NOMO-1 treated with dmso at 0.1 percent for 144 hours (cell line): ENCODE results near the gene LYZL2.
A peak's percentile ranks its signal among the peaks of the same experiment; 100 is the strongest.
"Not testable (repeated sequence)": the region's sequence is repeated elsewhere in the genome, so short reads cannot be mapped to it uniquely, and the experiment has no call there.

Experiments
- DNase-seq: peaks from one replicate; lab custom pipeline; 2025; ENCODE audit not compliant: unreplicated experiment; lab: John Stamatoyannopoulos, UW

The LYZL2 gene

DNA sequence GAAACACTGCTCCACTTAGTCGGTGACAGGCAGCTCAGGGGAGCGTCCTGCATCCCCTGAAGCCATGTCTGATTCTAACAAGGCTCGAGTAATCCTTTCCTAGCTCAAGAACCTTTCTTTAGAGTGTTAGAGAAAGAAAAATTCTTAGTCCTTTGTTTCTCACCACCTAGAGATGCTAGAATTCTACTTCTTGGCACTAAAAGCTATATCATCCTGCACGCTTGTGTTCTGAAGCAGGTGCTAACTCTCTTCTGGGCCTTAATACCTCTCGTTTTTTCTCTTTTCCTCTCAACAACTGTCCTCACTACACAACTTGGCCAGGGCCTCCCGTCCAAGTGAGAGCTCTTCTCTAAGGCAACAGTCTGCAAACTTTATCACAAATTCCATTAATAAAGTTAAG lies at the start of gene LYZL2:
TSS of gene LYZL2 (minus strand) at position 101 of the 400 bp plus-strand sequence. CDS start 2,838 bp downstream, outside the sequence.
- no peak for DNase-seq

DNA sequence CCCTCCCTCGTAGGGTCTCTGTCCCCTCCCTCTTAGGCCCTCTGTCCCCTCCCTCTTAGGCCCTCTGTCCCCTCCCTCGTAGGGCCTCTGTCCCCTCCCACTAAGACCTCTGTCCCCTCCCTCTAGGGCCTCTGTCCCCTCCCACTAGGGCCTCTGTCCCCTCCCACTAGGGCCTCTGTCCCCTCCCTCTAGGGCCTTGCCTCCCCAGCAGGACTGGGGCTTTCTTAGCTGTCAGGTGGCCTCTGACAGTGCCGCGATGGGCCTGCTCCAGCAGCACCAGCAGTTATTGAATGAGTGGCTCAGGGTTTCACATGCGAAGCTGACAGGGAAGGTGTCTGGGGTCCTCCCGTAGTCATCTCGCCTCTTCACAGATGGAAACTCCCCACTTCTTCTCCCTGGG lies 48.1 kb upstream of the LYZL2 start:
- DNase-seq: not testable (repeated sequence)

DNA sequence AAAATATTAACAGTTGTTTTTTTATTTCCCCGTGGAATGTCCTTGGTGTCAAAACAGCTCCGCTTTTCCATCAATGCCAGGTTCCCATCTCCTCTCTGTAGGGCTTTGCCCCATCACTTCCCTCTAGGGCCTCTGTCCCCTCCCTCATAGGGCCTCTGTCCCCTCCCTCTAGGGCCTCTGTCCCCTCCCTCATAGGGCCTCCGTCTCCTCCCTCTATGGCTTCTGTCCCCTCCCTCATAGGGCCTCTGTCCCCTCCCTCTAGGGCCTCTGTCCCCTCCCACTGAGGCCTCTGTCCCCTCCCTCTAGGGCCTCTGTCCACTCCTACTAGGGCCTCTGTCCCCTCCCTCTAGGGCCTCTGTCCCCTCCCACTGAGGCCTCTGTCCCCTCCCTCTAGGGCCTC lies 47.6 kb upstream of the LYZL2 start:
- not testable (repeated sequence) for DNase-seq

DNA sequence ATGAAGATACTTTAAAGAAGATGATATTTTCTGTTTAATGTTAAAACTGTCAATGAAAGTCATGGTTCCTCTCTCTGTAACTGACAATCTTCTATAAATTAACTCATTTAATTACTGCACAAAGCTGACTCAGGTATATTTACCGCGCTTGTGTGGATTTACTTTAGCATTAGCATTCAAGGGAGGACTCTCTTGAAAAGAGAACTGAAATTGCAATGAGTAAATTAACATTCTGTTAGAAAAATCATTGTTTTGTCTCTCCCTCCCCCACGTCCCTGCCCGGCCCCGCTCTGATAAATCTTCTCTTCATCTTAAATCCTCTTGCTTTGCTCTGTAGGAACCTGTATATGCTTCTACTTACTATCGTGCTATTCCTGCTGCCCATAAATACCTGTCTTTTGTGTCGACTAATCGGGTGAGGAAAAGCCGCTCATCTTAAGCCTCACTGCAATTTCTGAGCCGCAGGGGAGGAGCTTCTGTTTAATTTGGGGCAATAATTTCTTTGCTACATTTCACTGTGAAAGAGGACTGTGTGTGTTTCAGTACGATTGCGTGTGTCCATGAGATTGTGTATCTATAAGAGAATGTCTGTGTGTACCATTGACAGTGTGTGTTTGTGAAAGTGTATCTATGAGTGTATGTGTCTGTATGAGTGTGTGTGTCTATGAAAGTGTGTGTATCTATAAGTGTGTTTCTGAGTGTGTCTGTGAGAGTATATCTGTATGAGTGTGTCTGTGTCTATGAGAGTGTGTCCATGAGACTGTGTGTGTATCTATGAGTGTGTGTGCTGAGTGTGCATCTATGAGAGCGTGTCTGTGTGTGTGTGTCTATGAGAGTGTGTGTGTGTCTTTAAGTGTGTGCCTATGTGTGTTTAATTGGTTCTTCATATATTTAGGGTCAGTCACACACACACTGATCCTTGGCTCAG lies 46.5 kb upstream of the LYZL2 start:
- no peak for DNase-seq

DNA sequence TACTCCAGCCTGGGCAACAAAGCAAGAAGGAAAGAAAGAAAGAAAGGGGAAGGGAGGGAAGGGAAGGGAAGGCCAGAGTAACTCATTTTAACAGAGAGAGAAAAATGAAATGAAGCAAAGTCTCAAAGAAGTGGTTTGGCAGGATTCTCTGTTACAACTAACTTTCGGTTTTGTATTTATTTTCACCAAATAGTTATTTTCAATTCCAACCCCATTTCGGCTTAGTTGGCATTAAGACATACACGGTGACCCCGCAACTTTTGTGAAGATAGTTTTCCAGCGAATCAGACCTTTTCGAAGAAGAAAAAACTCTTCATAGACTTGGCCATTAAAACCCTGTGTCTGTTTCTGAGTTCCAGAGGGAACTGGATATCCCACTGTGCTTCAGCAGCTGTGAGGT lies 45.2 kb upstream of the LYZL2 start:
- no peak for DNase-seq

DNA sequence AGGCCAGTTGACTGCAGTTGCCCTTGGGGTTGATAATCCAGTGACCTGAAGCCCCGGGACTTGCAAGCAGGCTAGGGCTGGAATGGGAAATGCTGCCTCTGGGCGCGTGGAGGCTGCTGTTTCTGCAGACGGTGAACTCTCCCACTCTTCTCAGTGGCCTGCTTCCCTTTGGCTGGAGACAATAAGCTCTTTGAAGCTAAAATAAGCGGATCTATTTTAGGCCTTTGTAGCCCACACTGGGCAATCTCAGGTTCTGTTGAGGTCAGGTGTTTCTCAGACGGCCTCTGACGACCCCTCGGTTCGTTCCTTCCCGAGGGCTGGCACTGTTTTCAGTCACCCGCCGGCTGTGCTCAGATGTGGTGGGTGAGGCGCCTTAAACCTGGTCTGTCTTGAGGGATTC lies 43.7 kb upstream of the LYZL2 start:
- not testable (repeated sequence) for DNase-seq

DNA sequence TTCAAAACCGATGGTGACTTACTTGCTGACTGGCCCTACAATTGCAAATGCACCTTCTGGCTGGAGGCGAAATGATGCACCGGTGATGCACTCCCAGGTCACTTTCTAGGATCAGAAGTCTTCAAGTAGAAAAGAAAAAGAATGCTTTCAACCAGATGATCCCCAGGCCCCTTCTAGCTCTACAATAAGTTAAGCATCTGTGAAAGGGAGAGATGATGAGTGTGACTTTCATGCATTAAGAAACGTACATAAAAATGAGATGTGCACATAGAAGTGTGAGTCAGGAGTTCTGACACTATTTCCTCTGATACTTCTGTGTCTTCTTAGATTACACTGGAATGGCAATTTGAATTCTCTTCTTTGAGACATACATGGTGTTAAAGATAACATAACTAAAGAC lies 42.8 kb upstream of the LYZL2 start:
- DNase-seq: not testable (repeated sequence)

DNA sequence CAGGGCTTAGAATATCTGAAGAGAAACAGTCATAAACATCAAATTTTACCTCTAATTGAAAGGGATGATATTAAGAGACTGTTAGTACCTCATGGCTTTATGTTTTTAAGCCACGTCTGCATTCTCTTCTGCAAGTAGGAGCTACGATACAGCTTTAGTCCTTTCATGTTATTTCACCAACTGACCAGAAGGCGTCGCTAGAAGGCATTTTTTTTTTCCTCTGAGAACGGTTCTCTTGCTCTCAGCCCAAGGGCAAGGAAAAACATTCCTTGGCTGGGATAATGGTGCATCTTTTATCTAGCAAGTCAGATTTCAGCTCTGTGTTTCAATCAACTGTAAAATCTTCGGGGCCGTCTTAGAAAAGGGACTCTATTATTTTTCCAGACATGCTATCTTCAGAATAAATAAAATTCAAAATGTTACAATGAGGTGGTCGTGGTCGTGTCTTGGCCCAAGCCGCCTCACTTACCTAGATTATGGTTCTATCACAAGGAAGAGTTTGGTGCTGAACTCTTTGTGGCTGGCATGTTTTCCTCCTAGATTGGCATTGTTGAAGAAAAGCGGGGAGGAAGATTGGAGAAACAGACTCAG lies 41.6 kb upstream of the LYZL2 start:
- no peak for DNase-seq

DNA sequence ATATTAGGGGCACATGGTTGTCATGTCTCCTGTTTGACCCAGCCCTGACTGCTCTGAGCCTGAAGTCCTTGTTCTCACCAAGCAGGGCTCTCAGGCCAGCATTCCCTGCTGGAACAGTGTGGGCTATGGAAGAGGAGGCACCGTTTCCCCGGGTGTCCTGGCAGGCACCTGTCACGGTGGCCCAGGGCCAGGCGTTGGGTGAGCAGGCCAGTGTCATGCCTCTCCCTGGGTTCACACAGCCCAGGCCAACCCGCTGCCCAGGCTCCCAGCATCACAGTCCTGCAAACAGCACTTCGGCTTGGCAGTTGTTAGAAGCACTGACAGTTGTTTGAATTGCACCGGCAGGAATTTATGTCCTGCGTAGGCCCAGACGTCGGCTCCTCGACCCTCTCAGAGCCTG lies 38.4 kb upstream of the LYZL2 start:
- DNase-seq: not testable (repeated sequence)

DNA sequence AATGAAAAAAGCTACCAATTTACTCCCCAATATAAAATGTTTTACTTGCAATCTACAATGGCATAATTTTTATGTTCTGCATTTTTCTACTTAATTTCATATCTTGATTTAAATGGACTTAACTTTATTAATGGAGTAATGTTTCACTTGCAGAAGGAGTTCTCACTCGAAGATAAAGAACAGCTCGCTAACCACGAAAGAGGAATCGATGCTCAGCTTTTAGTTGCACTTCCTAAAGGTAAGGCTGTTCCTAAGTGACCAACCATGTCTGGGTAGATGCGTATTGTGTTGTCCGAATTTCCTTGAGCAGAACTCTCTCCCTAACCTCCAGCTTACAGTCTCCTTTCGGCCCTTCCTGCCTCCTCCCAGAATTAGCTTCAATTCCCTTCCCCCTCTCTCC lies 33.9 kb upstream of the LYZL2 start:
- not testable (repeated sequence) for DNase-seq

DNA sequence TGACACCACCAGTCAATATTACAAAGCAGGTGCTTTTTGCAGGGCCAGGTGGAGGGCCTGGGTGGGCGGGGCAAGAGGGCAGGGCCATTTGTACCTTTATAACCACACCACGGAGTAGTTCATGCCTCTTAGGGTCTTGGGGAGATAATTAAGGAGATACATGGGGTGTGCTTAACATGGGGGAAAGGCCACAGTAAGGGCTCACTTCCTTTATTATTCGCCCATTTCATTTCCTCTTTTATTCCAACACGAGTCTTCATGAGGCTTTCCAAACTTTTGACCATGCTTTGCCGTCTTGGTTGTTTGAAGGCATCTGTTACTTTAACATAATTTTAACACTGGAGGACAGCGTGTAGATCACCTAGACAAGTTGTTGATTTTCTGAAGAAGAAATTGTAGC lies 33.3 kb upstream of the LYZL2 start:
- DNase-seq: peak; percentile 51

DNA sequence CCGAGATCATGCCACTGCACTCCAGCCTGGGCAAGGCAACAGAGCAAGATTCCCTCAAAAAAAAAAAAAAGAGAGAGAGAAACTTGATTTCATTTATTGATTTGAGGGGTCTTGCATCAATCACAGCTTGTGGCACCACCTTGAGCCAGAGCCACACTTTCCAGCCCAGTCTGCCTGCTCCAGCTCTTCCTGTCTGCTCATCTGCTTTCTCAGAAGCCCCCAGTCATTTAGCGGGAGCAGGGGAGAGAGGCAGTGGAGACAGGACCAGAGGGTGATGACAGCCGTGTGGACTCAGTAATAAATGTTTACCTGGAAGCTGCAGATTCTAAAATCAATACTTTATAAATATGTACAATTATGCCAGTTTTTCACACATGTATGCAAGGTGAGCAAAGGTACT lies 30.8 kb upstream of the LYZL2 start:
- not testable (repeated sequence) for DNase-seq

DNA sequence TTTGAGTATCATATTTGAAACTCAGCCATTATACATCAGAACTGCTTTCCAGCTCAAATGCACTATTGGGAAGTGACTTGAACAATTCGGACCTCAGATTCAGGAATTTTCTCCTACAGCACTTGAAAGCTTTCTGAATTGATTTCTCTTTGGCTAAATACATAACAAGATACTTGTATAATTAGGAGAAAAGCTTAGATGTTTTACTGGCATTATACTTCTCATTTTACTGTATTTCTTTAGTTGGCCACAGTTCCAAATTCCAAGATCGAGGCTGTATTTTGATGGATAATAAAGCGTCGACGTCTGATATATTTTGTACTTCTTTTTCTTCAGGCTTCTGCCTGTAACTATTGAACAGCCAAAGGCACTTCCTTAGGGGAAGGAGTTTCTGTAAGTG lies 26.7 kb upstream of the LYZL2 start:
- DNase-seq: no peak

DNA sequence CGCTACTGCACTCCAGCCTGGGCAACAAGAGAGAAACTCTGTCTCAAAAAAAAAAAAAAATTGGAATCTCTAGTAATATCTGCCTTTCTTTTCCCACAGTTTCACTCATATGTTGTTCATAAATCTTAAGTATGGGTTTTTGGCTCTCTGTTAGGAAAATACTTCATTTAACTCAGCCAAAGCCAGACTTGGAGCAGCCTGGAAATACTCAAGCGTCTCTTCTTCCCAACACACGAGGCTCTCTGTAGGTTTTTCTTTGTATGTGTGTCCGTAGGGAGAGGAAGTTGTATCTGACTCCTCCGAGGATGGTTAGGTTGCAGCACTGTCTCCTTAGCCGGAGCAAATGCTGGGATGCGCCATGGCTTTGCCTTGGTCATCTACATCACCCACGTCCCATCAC lies 25.4 kb upstream of the LYZL2 start:
- not testable (repeated sequence) for DNase-seq

DNA sequence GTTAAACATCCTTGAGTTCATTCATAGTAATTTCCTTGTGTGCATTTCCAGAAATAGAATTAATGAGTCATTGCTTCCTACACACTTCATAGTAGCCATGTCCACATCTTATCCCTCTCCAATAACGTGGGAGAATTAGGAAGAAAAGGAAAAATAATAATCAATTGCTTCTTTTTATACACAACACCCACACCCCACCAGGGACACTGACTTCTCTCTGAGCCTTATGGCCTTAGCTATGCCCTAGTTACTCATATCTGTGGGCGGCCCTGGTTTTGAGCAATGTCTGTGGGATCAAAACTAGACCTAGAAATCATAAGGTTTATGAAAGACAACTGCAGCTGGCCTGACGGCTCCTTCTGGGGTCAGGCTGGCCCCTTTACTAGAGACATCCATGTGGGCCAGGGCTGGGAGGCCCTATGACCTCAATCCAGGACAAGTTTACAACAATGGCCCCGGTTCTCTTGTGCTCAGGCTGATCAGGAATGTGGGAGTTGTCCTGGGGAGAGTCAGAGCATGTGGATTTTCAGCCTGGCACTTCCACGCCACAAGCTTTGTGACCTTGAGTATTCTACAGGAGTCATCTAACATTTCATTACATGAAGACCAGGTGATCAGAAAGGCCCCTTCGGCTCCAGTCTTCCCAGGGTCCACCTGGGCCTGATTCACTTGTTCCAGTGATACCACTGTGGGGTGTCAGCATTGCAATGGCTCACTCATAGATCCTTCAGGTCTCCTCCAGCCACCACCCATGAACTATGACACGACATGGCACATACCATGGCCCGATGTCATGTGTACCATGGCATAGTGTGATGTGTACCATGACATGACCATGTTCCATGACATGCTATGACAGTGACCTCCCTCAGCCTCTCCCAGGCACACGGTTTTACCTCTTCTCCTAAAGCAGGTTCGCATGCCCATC lies 22.2 kb upstream of the LYZL2 start:
- DNase-seq: not testable (repeated sequence)

DNA sequence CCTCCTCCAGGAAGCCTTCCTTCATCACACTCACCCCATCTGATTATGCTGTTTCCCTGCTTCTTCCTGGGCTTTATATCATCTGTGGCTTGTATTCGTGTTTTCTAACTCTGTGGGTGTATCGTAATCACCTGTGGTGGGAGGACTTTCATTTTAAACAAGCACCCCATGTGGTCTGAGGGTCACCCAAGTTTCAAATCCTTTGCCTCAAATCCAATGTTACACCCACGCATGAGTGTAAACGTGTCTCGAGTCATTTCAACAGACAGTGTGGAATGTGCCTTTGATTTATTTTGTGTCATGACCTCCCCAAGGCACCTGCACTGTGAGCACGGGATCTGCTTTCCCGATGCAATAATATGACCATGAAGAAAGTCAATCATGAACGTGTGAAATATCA lies 17.5 kb upstream of the LYZL2 start:
- DNase-seq: no peak

DNA sequence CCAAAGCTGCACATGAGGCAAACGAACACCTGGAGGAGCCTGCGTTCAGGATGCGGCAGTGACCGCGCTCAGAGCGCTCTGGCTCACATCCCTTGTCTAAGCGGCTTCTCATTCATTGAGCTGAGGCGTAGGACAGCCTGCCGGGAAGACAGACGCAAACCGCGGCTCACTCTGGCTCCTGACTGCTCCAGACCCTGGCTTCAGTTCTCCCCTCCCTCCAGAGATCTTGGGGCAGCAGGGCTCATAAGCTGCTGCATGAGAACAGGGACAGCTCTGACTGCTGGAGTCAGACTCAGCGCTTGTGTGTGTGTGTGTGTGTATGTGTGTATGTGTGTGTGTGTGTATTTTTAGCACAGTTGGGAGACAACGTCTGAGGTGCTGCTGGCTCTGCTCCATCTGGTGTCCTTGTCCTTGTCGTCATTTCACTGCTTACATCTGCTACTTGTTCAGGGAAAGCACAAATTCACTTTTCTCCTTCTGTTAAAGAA lies 15.8 kb upstream of the LYZL2 start:
- DNase-seq: no peak

DNA sequence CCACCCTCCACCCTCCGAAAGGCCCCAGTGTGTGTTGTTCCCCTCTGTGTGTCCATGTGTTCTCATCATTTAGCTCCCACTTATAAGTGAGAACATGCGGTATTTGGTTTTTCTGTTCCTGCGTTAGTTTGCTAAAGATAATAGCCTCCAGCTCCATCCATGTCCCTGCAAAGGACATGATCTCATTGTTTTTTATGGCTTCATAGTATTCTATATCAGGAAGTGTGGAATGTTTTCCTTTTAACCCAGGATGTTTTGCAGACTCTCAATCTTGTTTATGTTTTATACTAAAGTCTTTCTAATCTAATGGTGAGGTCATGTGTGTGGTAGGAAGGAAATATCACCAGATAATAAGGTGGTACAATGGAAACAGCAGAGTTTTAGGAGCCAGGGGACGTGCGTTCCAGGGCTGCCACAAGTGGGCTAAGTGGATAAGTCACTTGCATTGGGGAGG lies 14.9 kb upstream of the LYZL2 start:
- not testable (repeated sequence) for DNase-seq

DNA sequence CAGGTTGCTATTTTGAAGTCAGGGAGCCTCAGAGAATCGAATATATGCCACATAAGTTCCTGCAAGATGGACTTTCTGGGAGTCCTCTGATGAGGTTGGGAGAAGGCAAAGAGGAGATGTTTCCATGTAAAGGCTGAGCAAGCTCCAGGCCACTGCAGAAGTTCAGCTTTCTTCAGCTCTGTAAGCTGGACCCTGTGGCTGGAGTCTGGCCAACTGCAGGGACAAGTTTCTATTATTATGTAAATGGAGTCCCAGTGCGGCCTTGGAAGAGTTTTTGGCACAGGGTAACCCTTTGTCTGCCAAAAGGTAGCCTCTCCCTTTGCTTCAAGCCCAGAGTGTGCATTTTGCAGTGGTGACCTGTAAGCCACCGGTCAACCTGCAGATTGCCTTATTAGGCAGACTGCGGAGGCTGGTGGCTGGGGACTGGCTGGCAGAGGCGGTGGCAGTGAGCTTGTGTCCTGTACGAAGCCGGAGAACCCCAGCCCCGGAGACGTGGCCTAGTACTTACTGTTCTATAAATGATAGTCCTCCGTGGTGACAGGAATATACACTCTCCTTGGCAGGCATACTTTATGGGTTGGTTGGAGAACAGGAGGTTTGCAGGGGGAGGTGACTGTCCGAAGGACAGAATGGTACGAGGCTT lies 14.1 kb upstream of the LYZL2 start:
- DNase-seq: not testable (repeated sequence)

DNA sequence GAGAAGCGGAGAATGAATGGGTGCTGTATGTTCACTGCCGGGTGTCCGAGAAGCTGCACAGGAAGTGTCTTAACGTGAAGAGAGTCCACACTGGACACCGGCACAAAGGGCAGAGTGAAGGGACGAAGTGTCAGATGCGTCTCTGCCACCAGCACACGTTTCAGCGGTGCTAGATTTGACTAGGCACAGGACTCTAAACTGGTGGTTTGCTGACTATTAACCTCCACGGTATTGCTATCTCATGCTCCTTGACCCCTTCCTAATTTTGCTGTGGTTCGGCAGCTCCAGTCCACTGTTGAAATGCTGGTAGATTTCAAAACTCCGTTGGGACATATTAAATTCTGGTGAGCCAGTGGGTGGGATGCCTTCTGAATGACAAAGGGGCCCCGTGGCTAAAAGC lies 13.3 kb upstream of the LYZL2 start:
- not testable (repeated sequence) for DNase-seq
